ENCODE results near the gene JAZF1. TPM values are rescaled to one million over a fixed set of nuclear protein-coding genes. Genes with fewer than 3 reads are reported as not detected.

The JAZF1 gene
- total RNA-seq, 1 experiment from 2014 or later = 14.2 TPM

DNA sequence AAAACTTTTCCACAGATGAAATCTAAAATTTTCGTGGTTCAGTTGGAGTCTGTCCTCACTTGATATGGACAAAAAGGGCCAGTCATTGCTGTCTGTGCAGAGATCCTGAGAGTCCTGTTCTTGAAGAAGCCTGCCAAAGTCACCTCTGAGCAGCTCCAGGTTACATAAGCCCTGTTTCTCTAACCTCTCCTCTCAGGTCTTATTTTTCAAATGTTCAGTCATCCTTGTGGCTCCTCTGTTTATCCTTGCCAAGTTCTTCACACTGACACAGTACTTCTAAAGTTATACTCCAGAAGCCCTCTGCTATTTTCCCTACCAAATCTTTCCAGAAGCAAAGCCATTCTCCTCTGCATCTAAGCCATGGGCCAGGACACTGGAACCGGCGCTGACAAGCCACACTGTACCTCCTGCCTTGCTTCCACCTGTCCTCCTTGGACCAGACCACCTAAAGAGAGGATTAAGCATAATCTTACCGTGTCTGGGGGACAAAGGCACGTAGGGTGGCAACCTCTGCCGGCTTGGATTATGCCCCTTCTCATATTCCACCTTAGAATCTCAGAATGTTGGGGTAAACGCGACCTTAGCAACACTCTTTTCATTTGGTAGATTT, 161.6 kb downstream of the JAZF1 start:
- ChIA-PET POLR2A (interaction anchor here (0.6 to 3.0 kb wide), 5 partner anchors 78 to 279 kb away, joined by 3 to 7 read pairs (median 3); partner anchors contain the start of gene TAX1BP1), CTCF (interaction anchor here (0.6 to 2.7 kb wide), 19 partner anchors 8 to 829 kb away, joined by 3 to 21 read pairs (median 6); no protein-coding TSS in a partner anchor)
- Mint-ChIP-seq H3K27ac (ENCODE audit: low read depth, unreplicated experiment) (no peak overlapping the region), H3K36me3 (ENCODE audit: insufficient read depth, unreplicated experiment) (peaks cover 11% of the 10 kb centered on the region), H3K27me3 (ENCODE audit: insufficient read depth, unreplicated experiment) (no peaks in the 10 kb centered on the region), H3K4me1 (ENCODE audit: insufficient read depth, unreplicated experiment) (no peaks in the 10 kb centered on the region), H3K4me3 (ENCODE audit: unreplicated experiment) (no peak overlapping the region), H3K9me3 (ENCODE audit: unreplicated experiment) (peaks cover 6% of the 10 kb centered on the region)
- TF ChIP-seq CTCF (IDR thresholded peaks at IDR 0.05; ENCODE audit: unreplicated experiment) = no peak
- intact Hi-C loops (cut with micrococcal nuclease) = no loop called here
- no TSS peak for BruUV-seq (replicated peaks)
- no peak for DNase-seq (ENCODE audit: unreplicated experiment)

- Mint-ChIP-seq H3K4me1 (ENCODE audit: insufficient read depth, unreplicated experiment) (no peaks in the 10 kb centered on the region), H3K4me3 (ENCODE audit: unreplicated experiment) (no peak overlapping the region), H3K36me3 (ENCODE audit: insufficient read depth, unreplicated experiment) (peaks cover 11% of the 10 kb centered on the region), H3K27ac (ENCODE audit: low read depth, unreplicated experiment) (peak overlapping the region; percentile 71), H3K9me3 (ENCODE audit: unreplicated experiment) (peaks cover 6% of the 10 kb centered on the region), H3K27me3 (ENCODE audit: insufficient read depth, unreplicated experiment) (no peaks in the 10 kb centered on the region)
- CTCF ChIA-PET = interaction anchor here (2.4 kb wide), 1 partner anchor 823 kb away, joined by 21 read pairs; no protein-coding TSS in a partner anchor
- POLR2A ChIA-PET = interaction anchor here (0.7 kb wide), 1 partner anchor 108 kb away, joined by 3 read pairs; no protein-coding TSS in a partner anchor
- DNase-seq (ENCODE audit: unreplicated experiment) = no peak
- intact Hi-C loops (cut with micrococcal nuclease) = no loop called here
- BruUV-seq (replicated peaks) = no TSS peak
- no peak for TF ChIP-seq CTCF (IDR thresholded peaks at IDR 0.05; ENCODE audit: unreplicated experiment)
Observed at GRCh38 chr7:28018446-28018845, 162.1 kb downstream of the JAZF1 start.

- Mint-ChIP-seq H3K27ac (ENCODE audit: low read depth, unreplicated experiment) (peak overlapping the region; percentile 71), H3K9me3 (ENCODE audit: unreplicated experiment) (peaks cover 6% of the 10 kb centered on the region), H3K27me3 (ENCODE audit: insufficient read depth, unreplicated experiment) (no peaks in the 10 kb centered on the region), H3K4me1 (ENCODE audit: insufficient read depth, unreplicated experiment) (no peaks in the 10 kb centered on the region), H3K4me3 (ENCODE audit: unreplicated experiment) (no peak overlapping the region), H3K36me3 (ENCODE audit: insufficient read depth, unreplicated experiment) (peaks cover 11% of the 10 kb centered on the region)
- DNase-seq (ENCODE audit: unreplicated experiment) = no peak
- CTCF ChIA-PET = interaction anchor here (0.7 kb wide), 1 partner anchor 39 kb away, joined by 3 read pairs; no protein-coding TSS in a partner anchor
- POLR2A ChIA-PET = no interaction called here
- no TSS peak for BruUV-seq (replicated peaks)
- intact Hi-C loops (cut with micrococcal nuclease) = no loop called here
- no peak for TF ChIP-seq CTCF (IDR thresholded peaks at IDR 0.05; ENCODE audit: unreplicated experiment)
Observed at GRCh38 chr7:28018020-28018419, 162.6 kb downstream of the JAZF1 start.

DNA sequence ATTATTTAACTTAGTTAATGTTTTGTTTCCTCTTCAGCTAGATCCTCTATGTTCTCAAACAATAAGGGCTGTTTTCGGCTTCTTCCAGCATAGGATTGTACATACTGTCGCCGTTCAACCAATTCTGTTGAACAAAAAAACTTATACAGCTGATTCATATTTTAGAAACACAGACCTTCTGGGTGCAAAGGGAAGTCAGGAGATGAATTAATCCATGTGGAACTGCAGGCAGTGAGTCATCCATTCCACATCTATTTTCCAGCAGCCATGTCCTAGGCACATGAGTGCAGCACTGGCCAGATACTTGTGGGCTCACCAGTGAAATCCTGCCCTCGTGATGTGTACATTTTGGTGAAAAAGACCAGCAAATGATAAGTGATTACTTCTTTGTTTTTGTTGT, 163.2 kb downstream of the JAZF1 start:
- intact Hi-C loops (cut with micrococcal nuclease) = no loop called here
- DNase-seq (ENCODE audit: unreplicated experiment) = peak; percentile 12
- Mint-ChIP-seq H3K9me3 (ENCODE audit: unreplicated experiment) (peaks cover 6% of the 10 kb centered on the region), H3K4me3 (ENCODE audit: unreplicated experiment) (no peak overlapping the region), H3K27ac (ENCODE audit: low read depth, unreplicated experiment) (no peak overlapping the region), H3K4me1 (ENCODE audit: insufficient read depth, unreplicated experiment) (no peaks in the 10 kb centered on the region), H3K27me3 (ENCODE audit: insufficient read depth, unreplicated experiment) (no peaks in the 10 kb centered on the region), H3K36me3 (ENCODE audit: insufficient read depth, unreplicated experiment) (peaks cover 11% of the 10 kb centered on the region)
- CTCF ChIA-PET = interaction anchor here (0.7 to 1.1 kb wide), 2 partner anchors 40 to 76 kb away, joined by 3 read pairs; no protein-coding TSS in a partner anchor
- no TSS peak for BruUV-seq (replicated peaks)
- TF ChIP-seq CTCF (IDR thresholded peaks at IDR 0.05; ENCODE audit: unreplicated experiment) = no peak
- POLR2A ChIA-PET = no interaction called here

Measured in MCF 10A (cell line).